Posterior vena cava (tissue), 2 donors: ENCODE measurements around the gene OR8G1. TPM values are rescaled to one million over a fixed set of nuclear protein-coding genes. Genes with fewer than 3 reads are reported as not detected.
"Not testable (repeated sequence)": the region's sequence is repeated elsewhere in the genome, so short reads cannot be mapped to it uniquely, and the experiment has no call there.

ENCODE experiments used
- DNase-seq: peaks from one replicate; pipeline ENCODE4 v3.0.0-alpha.2; 2020; ENCODE audit warnings: low spot score
- intact Hi-C, 2 donors: fragments of 100-400 bp; cut with DNase I; formaldehyde crosslinking; loops; one replicate each; pipeline versions ENCODE4 v1.14.1 to v1.14.2; 2022 to 2023
- total RNA-seq, 2 donors: library from RNA; stranded (reverse); fragmentation: NEBNext Ultra II Directional; extraction: Animal tissue kit (Norgen Biotek cat#: 25700); gene quantifications; one replicate each; pipeline ENCODE4 v1.2.1, GENCODE V29; 2021
- donor health status: DM: yes; HTN: yes; CAD: no.
- donor health status: DM: yes; HTN: yes; CAD: no.

Gene OR8G1
- total RNA-seq, 2 donors from 2014 or later: not detected

- intact Hi-C loops: no loop called here
- DNase-seq: no peak
These were observed 15.4 kb upstream of the OR8G1 start for GRCh38 chr11:124225471-124225870.

GRCh38 chr11:124233376-124233775 lies 7.5 kb upstream of the OR8G1 start:
- no peak for DNase-seq
- intact Hi-C loops: no loop called here

DNA sequence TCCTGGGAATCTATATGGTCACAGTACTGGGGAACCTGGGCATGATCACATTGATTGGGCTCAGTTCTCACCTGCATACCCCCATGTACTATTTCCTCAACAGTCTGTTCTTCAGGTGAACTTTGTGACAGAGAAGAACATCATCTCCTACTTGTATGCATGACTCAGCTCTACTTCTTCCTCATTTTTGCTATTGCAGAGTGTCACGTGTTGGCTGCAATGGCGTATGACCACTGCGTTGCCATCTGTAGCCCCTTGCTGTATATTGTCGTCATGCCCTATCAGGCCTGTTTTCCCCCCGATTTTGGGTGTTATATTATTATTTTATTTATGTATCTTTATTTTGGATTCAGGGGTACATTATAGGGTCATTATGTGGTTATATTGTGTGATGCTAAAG lies 2.4 kb upstream of the OR8G1 start:
- no peak for DNase-seq
- intact Hi-C loops: no loop called here

- intact Hi-C loops, DNase-seq: not testable (repeated sequence)
These were observed 9.0 kb downstream of the OR8G1 start for GRCh38 chr11:124249869-124250268.

- intact Hi-C loops: no loop called here
- DNase-seq: no peak
These were observed 15.2 kb downstream of the OR8G1 start, which contains the start of gene OR8G5 for GRCh38 chr11:124256076-124256475. OR8G5 (plus strand) TSS chr11:124256376; CDS start chr11:124264932, 8,556 bp downstream.

DNA sequence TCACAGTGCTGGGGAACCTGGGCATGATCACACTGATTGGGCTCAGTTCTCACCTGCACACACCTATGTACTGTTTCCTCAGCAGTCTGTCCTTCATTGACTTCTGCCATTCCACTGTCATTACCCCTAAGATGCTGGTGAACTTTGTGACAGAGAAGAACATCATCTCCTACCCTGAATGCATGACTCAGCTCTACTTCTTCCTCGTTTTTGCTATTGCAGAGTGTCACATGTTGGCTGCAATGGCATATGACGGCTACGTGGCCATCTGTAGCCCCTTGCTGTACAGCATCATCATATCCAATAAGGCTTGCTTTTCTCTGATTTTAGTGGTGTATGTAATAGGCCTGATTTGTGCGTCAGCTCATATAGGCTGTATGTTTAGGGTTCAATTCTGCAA lies 24.1 kb downstream of the OR8G1 start:
- intact Hi-C loops, DNase-seq: not testable (repeated sequence)

- DNase-seq, intact Hi-C loops: not testable (repeated sequence)
These were observed 30.0 kb downstream of the OR8G1 start for GRCh38 chr11:124270886-124271285.

DNA sequence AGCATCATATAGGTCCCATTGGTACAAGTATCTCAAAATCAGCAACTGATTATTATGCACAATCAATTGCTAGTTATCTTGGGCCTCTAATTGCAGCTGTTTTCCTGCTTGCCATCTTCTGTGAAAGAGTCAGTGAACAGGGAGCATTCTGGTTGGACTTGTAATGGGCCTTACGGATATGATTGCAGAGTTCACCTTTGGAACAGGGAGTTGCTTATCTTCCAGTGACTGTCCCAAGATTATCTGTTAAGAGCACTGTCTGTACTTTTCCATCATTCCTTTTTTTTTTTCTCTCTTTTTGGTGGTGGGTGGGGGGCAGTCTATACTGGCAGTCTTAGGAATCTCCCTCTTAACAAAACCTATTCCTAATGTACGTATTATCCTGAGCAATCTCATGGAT lies 33.1 kb downstream of the OR8G1 start:
- no peak for DNase-seq
- intact Hi-C loops: no loop called here

- DNase-seq: no peak
- intact Hi-C loops: no loop called here
These were observed 35.2 kb downstream of the OR8G1 start for GRCh38 chr11:124276081-124276480.

DNA sequence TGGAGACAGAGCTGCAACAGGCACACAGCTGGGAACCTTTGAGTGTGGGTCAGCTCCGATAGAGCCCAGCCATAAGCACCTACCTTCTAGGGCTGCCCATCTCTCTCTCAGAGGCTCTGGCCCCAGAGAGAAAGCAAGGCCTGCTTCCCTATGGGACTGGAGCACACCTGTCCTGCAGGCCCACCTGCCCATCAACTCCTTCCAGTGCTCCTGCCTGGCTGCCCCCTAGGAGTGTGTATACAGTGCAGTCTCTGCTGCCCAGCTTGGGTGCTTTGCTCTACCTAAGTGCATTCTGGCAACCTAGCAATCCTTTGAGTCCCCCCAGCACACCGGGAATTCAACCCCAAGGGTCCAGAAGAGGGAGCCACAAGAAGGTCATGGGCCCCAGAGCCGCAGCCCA lies 36.3 kb downstream of the OR8G1 start:
- intact Hi-C loops: no loop called here

DNA sequence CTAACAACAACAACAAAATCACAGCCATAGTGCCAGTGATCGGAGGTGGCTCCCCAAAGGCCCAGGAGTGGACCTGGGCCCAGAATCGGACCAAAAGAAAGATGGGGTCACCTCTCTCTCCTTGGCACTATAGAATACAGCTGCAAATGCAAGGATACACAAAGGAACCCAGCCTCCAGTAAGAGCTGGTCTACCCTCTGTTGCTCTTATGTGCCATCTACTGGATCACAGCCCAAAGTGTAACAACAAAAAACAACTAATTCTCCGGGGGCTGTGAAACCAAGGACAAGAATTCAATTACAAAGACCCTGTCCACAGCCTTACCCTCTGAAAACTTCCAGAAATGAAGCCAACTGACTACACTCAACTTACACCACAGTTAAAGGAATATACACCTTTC lies 36.9 kb downstream of the OR8G1 start:
- intact Hi-C loops: no loop called here
- no peak for DNase-seq

More for the DNA sequence above, 36.3 kb downstream of the OR8G1 start:
- no peak for DNase-seq

- no peak for DNase-seq
- intact Hi-C loops: no loop called here
These were observed 37.4 kb downstream of the OR8G1 start for GRCh38 chr11:124278261-124278660.

- intact Hi-C loops: no loop called here
These were observed 44.9 kb downstream of the OR8G1 start for GRCh38 chr11:124285610-124286344.

GRCh38 chr11:124294687-124295086 lies 53.8 kb downstream of the OR8G1 start:
- DNase-seq: no peak
- intact Hi-C loops: no loop called here

More at GRCh38 chr11:124285610-124286344, 44.9 kb downstream of the OR8G1 start:
- DNase-seq: no peak

DNA sequence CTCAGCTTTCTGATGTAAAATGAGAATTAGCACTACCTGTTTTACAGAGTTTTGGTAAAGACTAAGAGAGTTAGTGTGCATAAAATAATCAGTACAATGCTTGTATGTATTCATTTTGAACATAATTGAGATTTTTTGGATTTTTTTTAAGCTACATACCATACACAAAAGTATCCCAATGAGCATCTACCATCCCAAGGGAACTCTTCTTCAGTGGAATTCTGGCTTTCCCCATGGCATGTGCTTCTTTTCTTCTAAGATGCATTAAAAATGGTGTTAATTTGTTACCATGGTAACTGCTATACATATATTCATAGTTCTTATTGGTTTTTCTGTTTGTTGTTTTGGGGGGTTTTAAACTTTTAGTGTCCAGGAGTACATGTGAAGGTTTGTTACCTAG lies 55.1 kb downstream of the OR8G1 start:
- DNase-seq: no peak
- intact Hi-C loops: no loop called here

DNA sequence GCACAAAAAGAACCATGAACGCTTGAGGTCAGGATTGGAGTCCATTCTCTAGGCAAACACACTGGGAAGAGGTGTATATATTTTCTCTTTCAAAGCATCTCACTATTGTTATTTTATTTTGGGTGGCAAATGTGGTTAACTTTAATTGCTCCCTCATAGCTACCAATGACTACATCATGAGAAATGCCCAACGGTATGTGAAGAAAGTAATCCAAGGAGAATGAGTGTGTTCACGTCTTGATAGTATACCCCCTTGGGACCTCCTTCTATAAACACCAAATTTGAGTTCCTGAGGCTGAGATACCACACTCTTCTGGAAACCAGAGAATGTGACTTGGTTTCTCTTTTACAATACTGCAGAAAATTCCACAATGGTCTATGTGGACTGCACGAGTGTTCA lies 57.0 kb downstream of the OR8G1 start:
- intact Hi-C loops: no loop called here
- no peak for DNase-seq

DNA sequence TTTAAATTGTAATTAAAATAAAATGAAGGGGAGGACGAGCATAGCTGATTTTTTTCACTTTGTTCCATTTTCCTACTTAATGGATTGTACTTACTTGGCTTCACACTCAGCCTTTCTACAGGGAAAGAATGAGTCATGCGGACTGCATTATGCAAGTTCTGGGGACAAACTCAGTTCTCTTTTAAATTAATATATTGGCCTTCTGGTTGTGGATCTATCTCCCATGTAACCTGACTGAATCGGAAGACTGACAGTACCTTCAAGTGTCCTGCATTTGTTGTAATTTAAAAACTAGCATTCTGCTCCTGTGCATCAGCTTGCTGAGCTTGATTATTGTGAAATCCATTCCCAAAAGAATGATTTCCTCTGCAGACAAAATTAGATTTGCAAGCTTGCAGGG lies 60.7 kb downstream of the OR8G1 start:
- intact Hi-C loops: no loop called here
- DNase-seq: no peak

GRCh38 chr11:124302347-124303125 lies 61.6 kb downstream of the OR8G1 start:
- no peak for DNase-seq
- intact Hi-C loops: no loop called here
